ENCODE data around the gene LRP5. TPM values are rescaled to one million over a fixed set of nuclear protein-coding genes. Genes with fewer than 3 reads are reported as not detected.
"Not testable (repeated sequence)": the region's sequence is repeated elsewhere in the genome, so short reads cannot be mapped to it uniquely, and the experiment has no call there.

LRP5 gene
- total and polyA plus RNA-seq, 2 donors = 10.1 to 22.1 TPM

DNA sequence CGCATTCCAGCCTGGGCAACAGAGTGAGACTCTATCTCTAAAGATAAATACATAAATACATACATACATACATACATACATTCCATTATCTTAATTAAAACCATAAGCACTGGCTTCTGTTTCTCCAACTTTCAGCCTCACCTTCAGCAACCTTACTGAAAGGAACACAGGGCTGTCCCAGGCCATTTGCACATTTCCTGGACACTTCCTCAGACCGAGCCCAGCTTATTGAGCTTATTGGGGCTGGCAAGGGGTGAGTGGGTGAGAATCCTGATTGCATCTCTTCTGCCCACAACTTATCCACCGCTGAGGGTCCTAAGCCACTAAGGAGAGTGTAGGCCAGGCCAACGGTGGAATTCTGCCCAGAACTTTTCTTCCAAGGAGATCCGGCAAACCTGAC lies 16.5 kb upstream of the LRP5 start:
- 96% methylated on average over 5 of the region's 5 CpGs for WGBS
- DNase-seq (ENCODE audit: low read depth in 6 of 9, low spot score in 9 of 9) = no peak
- Histone ChIP-seq H3K36me3 (ENCODE audit: control insufficient read depth in 2 of 2, insufficient read depth in 2 of 2, low read length in 1 of 2) (no peaks in the 10 kb centered on the region), H3K9me3 (ENCODE audit: control insufficient read depth in 2 of 2, insufficient read depth in 1 of 2, low read length in 1 of 2) (peaks cover 0 to 3% of the 10 kb centered on the region in 2 donors), H3K27me3 (ENCODE audit: control insufficient read depth in 2 of 2, insufficient read depth in 1 of 2, low read length in 1 of 2) (peaks cover 2 to 15% of the 10 kb centered on the region in 2 donors), H3K4me1 (ENCODE audit: control insufficient read depth in 2 of 2, insufficient read depth in 2 of 2, low read length in 2 of 2) (no peaks in the 10 kb centered on the region), H3K4me3 (ENCODE audit: low read length in 2 of 2) (no peak overlapping the region), H3K27ac (ENCODE audit: low read depth in 1 of 2, low read length in 1 of 2) (no peak overlapping the region)

DNA sequence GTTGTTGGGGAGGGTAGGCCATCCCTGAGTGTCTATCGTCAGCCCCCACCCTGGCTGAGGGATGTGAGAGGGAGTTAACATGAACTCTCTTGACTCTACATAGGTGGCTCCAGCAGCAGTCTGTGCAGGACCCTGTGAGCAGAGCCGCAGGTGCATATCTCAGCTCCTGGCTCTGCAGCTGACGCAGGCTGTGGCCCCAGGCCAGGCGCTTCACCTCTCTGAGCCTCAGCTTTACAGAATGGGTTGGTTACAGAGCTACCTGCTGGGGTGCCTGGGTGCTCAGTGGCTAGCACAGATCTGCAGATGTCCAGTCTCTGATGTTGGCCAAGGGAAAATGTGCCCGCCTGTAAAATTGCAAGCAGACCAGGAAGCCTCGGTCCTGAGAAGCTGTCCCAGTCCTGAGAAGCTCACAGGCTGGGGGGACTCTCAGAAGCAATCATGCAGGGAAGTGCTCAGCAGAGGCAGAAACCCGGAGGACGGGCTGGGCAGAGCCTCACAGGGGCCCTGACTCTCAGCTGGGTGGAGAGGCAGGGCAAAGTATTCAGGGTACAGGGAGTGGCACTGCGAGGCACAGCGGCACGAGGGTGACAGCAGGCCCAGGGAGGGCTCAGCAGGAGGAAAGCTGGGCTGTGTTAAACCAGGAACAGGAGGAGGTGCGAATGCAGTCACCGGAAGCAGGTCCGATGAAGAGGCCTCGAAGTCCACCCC lies 15.9 kb upstream of the LRP5 start:
- Histone ChIP-seq H3K4me3 (ENCODE audit: low read length in 2 of 2) (no peak overlapping the region), H3K27ac (ENCODE audit: low read depth in 1 of 2, low read length in 1 of 2) (no peak overlapping the region), H3K27me3 (ENCODE audit: control insufficient read depth in 2 of 2, insufficient read depth in 1 of 2, low read length in 1 of 2) (peaks cover 2 to 15% of the 10 kb centered on the region in 2 donors), H3K9me3 (ENCODE audit: control insufficient read depth in 2 of 2, insufficient read depth in 1 of 2, low read length in 1 of 2) (peaks cover 0 to 3% of the 10 kb centered on the region in 2 donors), H3K4me1 (ENCODE audit: control insufficient read depth in 2 of 2, insufficient read depth in 2 of 2, low read length in 2 of 2) (no peaks in the 10 kb centered on the region), H3K36me3 (ENCODE audit: control insufficient read depth in 2 of 2, insufficient read depth in 2 of 2, low read length in 1 of 2) (no peaks in the 10 kb centered on the region)
- 96% methylated on average over 15 of the region's 15 CpGs for WGBS
- no peak for DNase-seq (ENCODE audit: low read depth in 6 of 9, low spot score in 9 of 9)

DNA sequence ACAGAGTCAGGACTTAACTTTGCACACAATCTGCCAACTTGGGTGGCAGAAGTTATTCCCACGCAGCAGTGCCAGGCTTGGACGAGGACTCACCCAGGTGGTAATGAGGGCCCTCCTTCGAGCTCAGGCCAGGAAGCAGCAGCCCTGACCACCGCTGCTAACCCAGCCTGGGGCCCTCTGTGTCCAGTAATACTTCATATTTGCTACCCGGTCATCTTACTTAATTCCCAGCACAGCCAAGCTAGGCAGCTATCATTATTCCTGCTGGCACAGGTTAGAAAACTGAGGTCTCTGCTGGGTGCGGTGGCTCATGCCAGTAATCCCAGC lies 15.4 kb upstream of the LRP5 start:
- no peak for DNase-seq (ENCODE audit: low read depth in 6 of 9, low spot score in 9 of 9)
- Histone ChIP-seq H3K27ac (ENCODE audit: low read depth in 1 of 2, low read length in 1 of 2) (no peak overlapping the region), H3K4me3 (ENCODE audit: low read length in 2 of 2) (no peak overlapping the region), H3K9me3 (ENCODE audit: control insufficient read depth in 2 of 2, insufficient read depth in 1 of 2, low read length in 1 of 2) (peaks cover 0 to 3% of the 10 kb centered on the region in 2 donors), H3K27me3 (ENCODE audit: control insufficient read depth in 2 of 2, insufficient read depth in 1 of 2, low read length in 1 of 2) (peaks cover 2 to 15% of the 10 kb centered on the region in 2 donors), H3K36me3 (ENCODE audit: control insufficient read depth in 2 of 2, insufficient read depth in 2 of 2, low read length in 1 of 2) (no peaks in the 10 kb centered on the region), H3K4me1 (ENCODE audit: control insufficient read depth in 2 of 2, insufficient read depth in 2 of 2, low read length in 2 of 2) (no peaks in the 10 kb centered on the region)
- WGBS = 96% methylated on average over 6 of the region's 6 CpGs

DNA sequence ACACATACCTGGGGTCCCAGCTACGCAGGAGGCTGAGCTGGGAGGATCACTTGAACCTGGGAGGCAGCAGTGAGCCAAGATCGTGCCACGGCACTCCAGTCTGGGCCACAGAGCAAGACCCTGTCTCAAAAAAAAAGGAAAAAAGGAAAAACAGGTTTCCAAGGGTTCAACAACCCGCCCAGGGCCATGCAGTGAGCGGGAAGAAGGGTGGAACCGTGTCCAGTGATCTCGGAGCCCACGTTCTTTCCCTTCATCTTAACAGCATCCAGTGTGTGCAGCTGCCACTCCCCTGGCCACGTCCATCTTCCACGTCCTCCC lies 14.9 kb upstream of the LRP5 start:
- Histone ChIP-seq H3K36me3 (ENCODE audit: control insufficient read depth in 2 of 2, insufficient read depth in 2 of 2, low read length in 1 of 2) (no peaks in the 10 kb centered on the region), H3K4me1 (ENCODE audit: control insufficient read depth in 2 of 2, insufficient read depth in 2 of 2, low read length in 2 of 2) (peaks cover 0 to 2% of the 10 kb centered on the region in 2 donors), H3K27me3 (ENCODE audit: control insufficient read depth in 2 of 2, insufficient read depth in 1 of 2, low read length in 1 of 2) (peaks cover 2 to 15% of the 10 kb centered on the region in 2 donors), H3K27ac (ENCODE audit: low read depth in 1 of 2, low read length in 1 of 2) (no peak overlapping the region), H3K4me3 (ENCODE audit: low read length in 2 of 2) (no peak overlapping the region), H3K9me3 (ENCODE audit: control insufficient read depth in 2 of 2, insufficient read depth in 1 of 2, low read length in 1 of 2) (peaks cover 0 to 3% of the 10 kb centered on the region in 2 donors)
- 55% methylated on average over 10 of the region's 10 CpGs for whole genome bisulfite sequencing
- no peak for DNase-seq (ENCODE audit: low read depth in 6 of 9, low spot score in 9 of 9)

DNA sequence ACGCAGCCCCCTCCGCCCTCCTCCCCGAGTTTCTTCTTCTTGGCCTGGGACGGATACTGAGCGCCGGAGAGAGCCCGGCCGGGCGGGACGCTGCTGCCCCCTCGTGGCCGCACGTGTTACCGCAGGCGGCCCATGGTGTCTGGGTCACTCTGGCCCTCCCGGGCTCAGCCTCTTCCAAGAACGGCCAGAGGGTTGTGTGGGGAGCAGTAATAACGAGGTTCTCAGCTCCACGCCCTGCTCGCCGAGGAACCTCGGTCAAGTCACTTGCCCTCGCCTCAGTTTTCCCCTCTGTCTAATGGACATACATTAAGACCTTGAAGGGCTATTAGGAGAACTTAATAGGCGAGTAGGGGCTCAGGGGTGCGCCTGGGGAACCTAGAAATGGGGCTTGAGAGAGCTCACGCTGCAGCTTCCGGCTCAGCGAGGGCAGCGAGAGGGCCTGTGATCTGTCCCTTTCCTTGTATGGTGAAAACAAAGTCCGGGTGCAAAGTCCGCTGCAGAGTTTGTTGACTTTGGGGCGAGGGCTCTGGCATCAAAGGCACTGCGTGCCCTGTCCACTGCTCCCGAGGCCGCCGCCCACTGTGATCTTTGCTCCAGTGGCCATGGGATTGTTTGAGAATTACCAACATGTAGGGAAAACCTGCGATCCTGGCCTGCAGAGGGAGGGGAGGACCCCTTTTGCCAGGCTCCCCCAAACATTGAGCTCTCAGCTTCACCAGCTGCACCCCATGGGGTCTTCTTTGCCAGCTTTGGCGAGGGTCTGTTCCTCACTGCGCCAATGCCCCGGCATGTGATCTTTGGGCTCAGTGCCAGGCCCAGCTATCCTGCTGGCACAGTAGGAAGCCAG lies 14.4 kb upstream of the LRP5 start:
- Histone ChIP-seq H3K4me1 (ENCODE audit: control insufficient read depth in 2 of 2, insufficient read depth in 2 of 2, low read length in 2 of 2) (peaks cover 0 to 7% of the 10 kb centered on the region in 2 donors), H3K9me3 (ENCODE audit: control insufficient read depth in 2 of 2, insufficient read depth in 1 of 2, low read length in 1 of 2) (peaks cover 0 to 3% of the 10 kb centered on the region in 2 donors), H3K27ac (ENCODE audit: low read depth in 1 of 2, low read length in 1 of 2) (no peak overlapping the region), H3K27me3 (ENCODE audit: control insufficient read depth in 2 of 2, insufficient read depth in 1 of 2, low read length in 1 of 2) (peaks cover 2 to 15% of the 10 kb centered on the region in 2 donors), H3K4me3 (ENCODE audit: low read length in 2 of 2) (no peak overlapping the region), H3K36me3 (ENCODE audit: control insufficient read depth in 2 of 2, insufficient read depth in 2 of 2, low read length in 1 of 2) (no peaks in the 10 kb centered on the region)
- 37% methylated on average over 40 of the region's 40 CpGs for WGBS
- peak in 3 of 9 donors; percentile 51 to 70 (median 55) for DNase-seq (ENCODE audit: low read depth in 6 of 9, low spot score in 9 of 9)

DNA sequence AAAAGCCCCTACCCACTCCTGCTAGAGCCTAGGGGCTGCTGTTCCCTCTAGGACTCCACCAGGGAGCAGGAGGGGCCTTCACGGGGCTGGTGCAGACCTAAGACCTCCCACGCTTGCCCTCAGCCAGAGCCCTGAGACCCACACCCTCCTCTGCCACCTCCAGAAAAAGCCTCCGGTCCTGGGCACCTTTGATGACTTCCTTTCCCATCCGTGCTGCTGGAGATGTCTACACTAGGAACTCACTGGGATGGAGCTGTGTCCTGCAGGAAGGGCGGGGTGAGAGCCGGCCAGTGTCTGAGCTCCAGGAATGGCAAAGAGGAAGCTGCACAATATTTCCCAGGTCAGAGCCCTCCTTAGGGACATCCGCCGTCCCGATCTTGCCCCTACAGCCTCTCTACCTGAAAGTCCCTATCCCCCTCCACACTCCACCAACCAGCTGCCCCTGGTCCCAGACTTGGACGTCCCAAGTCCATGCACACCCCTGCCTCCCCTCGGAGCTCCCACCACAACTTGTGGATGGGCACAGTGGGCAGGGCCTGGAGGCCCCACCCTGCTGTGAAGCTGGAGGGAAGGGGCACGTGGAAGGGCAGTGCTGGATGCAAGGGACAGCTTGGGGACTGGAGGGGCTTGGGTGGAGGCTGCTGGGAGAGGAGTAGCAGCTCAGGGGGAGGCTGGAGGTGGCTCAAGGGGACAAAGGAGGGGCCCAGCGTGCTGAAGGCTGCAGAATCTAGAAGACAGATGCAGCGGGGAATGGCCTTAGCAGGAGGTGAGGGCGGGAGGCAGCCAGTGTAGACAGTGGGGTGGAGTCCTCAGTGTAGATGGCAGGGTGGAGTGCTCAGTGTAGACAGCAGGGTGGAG lies 13.5 kb upstream of the LRP5 start:
- DNase-seq (ENCODE audit: low read depth in 6 of 9, low spot score in 9 of 9) = no peak
- no peaks in the 10 kb centered on the region for H3K36me3 ChIP-seq (ENCODE audit: control insufficient read depth in 2 of 2, insufficient read depth in 2 of 2, low read length in 1 of 2)
- H3K9me3 ChIP-seq (ENCODE audit: control insufficient read depth in 2 of 2, insufficient read depth in 1 of 2, low read length in 1 of 2) = peaks cover 0 to 10% of the 10 kb centered on the region in 2 donors
- H3K4me3 ChIP-seq (ENCODE audit: low read length in 2 of 2) = no peak overlapping the region
- 84% methylated on average over 15 of the region's 15 CpGs for WGBS
- H3K27me3 ChIP-seq (ENCODE audit: control insufficient read depth in 2 of 2, insufficient read depth in 1 of 2, low read length in 1 of 2) = peaks cover 2 to 15% of the 10 kb centered on the region in 2 donors
- no peak overlapping the region for H3K27ac ChIP-seq (ENCODE audit: low read depth in 1 of 2, low read length in 1 of 2)
- peaks cover 0 to 7% of the 10 kb centered on the region in 2 donors for H3K4me1 ChIP-seq (ENCODE audit: control insufficient read depth in 2 of 2, insufficient read depth in 2 of 2, low read length in 2 of 2)

DNA sequence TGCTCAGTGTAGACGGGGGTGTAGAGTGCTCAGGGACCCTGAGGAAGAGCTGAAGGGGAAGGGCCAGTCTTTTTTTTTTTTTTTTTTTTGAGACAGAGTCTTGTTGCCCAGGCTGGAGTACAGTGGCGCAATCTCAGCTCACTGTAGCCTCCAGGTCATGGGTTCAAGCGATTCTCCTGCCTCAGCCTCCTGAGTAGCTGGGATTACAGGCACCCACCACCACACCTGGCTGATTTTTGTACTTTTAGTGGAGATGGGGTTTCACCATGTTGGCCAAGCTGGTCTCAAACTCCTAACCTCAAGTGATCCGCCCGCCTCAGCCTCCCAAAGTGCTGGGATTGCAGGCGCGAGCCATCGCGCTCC lies 12.9 kb upstream of the LRP5 start:
- 98% methylated on average over 9 of the region's 9 CpGs for WGBS
- H3K9me3 ChIP-seq (ENCODE audit: control insufficient read depth in 2 of 2, insufficient read depth in 1 of 2, low read length in 1 of 2) = peaks cover 0 to 16% of the 10 kb centered on the region in 2 donors
- H3K36me3 ChIP-seq (ENCODE audit: control insufficient read depth in 2 of 2, insufficient read depth in 2 of 2, low read length in 1 of 2); H3K4me3 ChIP-seq (ENCODE audit: low read length in 2 of 2); DNase-seq (ENCODE audit: low read depth in 6 of 9, low spot score in 9 of 9); H3K4me1 ChIP-seq (ENCODE audit: control insufficient read depth in 2 of 2, insufficient read depth in 2 of 2, low read length in 2 of 2); H3K27ac ChIP-seq (ENCODE audit: low read depth in 1 of 2, low read length in 1 of 2): not testable (repeated sequence)
- H3K27me3 ChIP-seq (ENCODE audit: control insufficient read depth in 2 of 2, insufficient read depth in 1 of 2, low read length in 1 of 2) = peaks cover 2 to 15% of the 10 kb centered on the region in 2 donors

DNA sequence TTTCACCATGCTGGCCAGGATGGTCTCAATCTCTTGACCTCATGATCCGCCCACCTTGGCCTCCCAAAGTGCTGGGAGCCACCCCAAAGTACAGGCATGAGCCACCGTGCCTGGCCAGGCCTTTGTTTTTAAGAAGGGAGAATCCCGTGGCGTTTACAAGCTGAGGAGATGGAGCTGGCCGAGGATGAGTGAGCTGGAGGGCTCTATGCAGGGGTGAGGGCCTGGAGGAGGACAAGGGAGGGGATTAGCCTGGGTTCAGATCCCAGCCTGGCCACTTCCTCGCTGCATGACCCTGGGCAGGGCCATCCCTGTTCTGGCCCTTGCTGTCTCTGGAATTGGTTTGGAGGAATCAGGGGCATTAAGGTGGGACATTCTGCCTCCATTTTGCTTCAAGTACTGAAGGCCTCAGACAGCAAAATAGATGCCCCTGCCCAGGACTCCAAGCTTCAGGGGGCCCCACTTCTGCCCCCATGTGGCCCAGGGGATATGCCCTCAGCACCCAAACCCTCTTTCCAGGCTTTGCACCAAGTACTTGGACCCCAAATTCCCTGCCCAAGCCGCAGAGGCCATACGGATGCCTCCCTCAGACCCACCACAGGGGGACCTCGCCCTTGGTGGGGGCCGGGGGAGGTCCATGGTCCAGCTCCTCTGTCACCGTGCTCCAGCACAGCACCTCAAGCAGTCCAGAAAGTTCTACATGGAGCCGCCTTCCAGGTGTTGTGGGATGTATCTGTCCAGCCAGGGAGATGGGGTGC lies 12.1 kb upstream of the LRP5 start:
- Histone ChIP-seq H3K27me3 (ENCODE audit: control insufficient read depth in 2 of 2, insufficient read depth in 1 of 2, low read length in 1 of 2) (peaks cover 2 to 15% of the 10 kb centered on the region in 2 donors), H3K27ac (ENCODE audit: low read depth in 1 of 2, low read length in 1 of 2) (no peak overlapping the region), H3K4me3 (ENCODE audit: low read length in 2 of 2) (no peak overlapping the region), H3K4me1 (ENCODE audit: control insufficient read depth in 2 of 2, insufficient read depth in 2 of 2, low read length in 2 of 2) (peaks cover 0 to 7% of the 10 kb centered on the region in 2 donors), H3K9me3 (ENCODE audit: control insufficient read depth in 2 of 2, insufficient read depth in 1 of 2, low read length in 1 of 2) (peaks cover 0 to 17% of the 10 kb centered on the region in 2 donors), H3K36me3 (ENCODE audit: control insufficient read depth in 2 of 2, insufficient read depth in 2 of 2, low read length in 1 of 2) (no peaks in the 10 kb centered on the region)
- DNase-seq (ENCODE audit: low read depth in 6 of 9, low spot score in 9 of 9) = no peak
- 95% methylated on average over 12 of the region's 12 CpGs for WGBS
